HG02759 (cell line): ENCODE data around the gene ATP5F1D.

Experiments used
- ATAC-seq: cut with Tn5 transposase; IDR thresholded peaks from one replicate; pipeline ENCODE4 v1.9.1; 2021; ENCODE audit warnings: mild to moderate bottlenecking, moderate library complexity; ENCODE audit not compliant: unreplicated experiment

The ATP5F1D gene

DNA sequence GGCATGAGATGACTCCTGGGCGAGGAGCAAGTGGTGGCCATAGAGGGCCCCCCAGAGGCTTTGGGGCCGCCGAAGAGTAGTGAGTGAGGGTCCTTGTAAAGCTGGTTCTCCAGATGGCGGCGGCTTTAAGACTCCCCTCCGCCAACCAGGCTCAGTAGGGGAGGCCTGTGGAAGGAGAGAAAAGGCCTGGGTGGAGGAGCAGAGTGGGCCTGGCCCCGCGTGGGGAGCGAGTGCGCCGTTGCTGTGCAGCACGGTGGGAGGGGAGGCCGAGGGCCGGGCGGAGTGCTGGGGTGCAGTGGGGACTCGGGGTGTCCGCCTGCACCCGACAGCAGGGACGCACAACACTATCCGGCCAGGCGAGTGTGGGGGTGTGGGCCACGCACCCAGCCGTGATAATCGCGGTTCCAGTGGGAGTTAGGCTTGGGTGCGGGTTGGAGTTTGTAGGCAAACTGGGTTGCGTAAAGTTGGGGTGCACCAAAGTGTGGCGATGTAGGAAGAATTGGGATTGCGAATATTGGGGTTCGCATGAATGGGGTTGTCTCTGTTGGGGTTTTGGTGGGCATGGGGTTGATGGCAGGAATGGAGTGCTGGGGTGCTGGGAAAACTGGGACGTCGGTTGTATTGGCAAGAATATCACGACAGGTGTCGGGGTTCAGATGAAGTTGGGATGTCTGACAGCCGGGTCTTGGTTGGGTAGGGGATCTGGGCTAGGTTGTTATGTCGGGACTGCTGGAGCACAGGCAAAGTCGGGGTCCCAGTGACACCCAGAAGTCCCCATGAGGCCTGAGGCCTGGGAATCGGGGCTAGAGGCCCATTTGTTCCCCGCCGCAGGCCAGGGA lies 26.9 kb downstream of the ATP5F1D start:
- ATAC-seq = no peak

DNA sequence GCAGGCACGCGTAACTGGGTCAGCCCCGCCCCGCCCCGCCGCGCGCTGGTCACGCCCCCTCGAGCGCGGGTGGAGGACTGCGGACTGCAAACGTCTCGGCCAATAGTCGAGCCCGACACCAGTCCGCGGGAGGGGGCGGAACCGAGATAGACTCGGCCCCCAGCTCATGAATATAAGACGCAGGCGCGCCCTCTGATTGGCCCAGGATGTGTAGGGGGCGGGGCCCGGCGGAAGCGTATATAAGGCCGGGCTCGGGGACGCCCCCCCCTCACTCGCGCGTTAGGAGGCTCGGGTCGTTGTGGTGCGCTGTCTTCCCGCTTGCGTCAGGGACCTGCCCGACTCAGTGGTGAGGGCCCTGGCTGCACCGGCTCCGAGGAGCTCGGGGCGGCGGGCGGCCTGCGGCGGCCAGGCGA lies 27.5 kb downstream of the ATP5F1D start, which contains the start of gene CIRBP:
Gene CIRBP (plus strand): TSS at position 268 of the 413 bp plus-strand sequence. CDS start 1,602 bp downstream, outside the sequence.
- peak; percentile 54 for ATAC-seq

GRCh38 chr19:1269478-1270212 lies 28.1 kb downstream of the ATP5F1D start:
- peak; percentile 37 for ATAC-seq

DNA sequence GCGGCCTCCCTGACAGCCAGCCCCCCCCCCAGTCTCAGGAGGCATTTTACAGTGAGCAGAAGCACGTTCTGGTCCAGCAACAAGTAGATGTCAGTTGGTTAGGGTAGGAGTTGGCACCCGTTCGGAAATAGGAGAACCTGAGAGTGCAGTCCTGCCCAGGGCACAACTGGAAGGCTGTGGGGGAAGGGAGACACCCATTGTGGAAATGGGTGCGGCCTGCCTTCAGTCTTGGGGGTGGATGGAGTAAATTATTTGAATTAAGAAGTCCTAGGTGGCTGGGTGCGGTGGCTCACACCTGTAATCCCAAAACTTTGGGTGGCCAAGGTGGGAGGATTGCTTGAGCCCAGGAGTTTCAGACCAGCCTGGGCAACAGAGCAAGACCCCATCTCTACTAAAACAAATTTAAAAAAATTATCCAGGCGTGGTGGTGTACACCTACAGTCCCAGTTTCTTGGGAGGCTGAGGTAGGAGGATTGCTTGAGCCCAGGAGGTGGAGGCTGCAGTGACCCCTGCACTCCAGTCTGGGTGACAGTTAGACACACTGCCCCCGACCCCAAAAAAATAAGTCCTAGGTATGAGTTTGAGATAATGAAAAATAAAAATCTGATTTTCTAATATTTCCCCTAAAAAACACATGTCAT lies 28.8 kb downstream of the ATP5F1D start:
- ATAC-seq = no peak

DNA sequence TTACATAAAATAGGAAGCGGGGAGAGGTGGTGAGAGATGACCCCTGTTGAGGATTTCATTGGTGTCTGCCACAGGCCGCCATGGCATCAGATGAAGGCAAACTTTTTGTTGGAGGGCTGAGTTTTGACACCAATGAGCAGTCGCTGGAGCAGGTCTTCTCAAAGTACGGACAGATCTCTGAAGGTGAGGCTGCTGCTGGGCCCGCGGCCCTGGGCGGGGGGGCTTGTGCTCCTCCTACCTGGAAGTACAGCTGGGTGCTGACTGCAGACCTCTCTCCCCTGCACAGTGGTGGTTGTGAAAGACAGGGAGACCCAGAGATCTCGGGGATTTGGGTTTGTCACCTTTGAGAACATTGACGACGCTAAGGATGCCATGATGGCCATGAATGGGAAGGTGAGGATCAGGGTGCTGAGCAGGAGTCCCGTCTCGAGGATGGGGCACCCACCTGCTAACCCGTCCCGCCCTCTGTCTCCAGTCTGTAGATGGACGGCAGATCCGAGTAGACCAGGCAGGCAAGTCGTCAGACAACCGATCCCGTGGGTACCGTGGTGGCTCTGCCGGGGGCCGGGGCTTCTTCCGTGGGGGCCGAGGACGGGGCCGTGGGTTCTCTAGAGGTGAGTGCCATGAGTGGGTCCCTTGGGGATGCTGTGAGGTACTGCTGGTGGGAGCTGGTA lies 29.4 kb downstream of the ATP5F1D start:
- ATAC-seq = no peak

DNA sequence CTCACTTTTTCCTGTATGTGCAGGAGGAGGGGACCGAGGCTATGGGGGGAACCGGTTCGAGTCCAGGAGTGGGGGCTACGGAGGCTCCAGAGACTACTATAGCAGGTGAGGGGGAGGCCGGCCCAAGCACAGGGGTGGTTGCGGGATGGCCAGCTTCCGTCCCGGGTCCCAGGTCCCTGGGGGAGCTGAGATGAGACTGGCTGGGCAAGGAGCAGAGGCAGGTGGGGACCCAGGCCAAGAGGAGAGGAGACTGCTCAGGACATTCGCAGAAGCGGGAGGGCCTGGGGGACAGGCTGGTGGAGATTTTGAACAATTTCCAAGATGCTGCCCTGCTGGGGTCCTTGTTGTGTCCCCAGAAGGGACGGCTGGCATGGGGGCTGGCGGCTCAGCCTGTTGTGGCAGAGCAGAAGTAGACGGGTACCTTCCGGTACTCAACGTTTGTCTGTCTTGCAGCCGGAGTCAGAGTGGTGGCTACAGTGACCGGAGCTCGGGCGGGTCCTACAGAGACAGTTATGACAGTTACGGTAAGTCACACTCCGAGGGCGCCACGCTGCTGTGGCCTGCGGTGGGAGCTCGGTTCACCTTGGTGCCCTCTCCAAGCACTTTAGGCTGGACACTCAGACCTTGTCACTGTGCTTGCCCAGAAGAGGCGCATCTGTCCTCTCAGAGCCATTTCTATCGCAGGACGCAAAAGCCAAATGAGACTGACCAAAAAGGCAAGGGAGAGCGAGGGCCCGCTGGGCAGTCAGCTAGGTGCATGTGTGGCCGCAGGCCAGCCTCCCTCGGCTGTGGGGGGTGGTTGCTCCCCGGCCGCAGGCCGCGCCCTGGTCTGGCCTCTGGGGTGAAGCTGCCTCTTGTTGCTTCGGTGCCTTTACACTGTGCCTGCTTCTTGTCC lies 30.2 kb downstream of the ATP5F1D start:
- no peak for ATAC-seq

DNA sequence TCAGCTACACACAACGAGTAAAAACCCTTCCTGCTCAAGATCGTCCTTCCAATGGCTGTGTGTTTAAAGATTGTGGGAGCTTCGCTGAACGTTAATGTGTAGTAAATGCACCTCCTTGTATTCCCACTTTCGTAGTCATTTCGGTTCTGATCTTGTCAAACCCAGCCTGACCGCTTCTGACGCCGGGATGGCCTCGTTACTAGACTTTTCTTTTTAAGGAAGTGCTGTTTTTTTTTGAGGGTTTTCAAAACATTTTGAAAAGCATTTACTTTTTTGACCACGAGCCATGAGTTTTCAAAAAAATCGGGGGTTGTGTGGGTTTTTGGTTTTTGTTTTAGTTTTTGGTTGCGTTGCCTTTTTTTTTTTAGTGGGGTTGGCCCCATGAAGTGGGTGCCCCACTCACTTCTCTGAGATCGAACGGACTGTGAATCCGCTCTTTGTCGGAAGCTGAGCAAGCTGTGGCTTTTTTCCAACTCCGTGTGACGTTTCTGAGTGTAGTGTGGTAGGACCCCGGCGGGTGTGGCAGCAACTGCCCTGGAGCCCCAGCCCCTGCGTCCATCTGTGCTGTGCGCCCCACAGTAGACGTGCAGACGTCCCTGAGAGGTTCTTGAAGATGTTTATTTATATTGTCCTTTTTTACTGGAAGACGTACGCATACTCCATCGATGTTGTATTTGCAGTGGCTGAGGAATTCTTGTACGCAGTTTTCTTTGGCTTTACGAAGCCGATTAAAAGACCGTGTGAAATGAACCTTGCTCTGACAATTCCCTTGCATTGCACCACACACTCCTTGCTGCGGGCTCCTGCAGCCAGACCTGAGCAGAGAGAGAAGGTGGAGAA lies 31.1 kb downstream of the ATP5F1D start:
- no peak for ATAC-seq

GRCh38 chr19:1273263-1274041 lies 31.9 kb downstream of the ATP5F1D start:
- ATAC-seq = no peak

- ATAC-seq = no peak
These were observed 32.7 kb downstream of the ATP5F1D start for GRCh38 chr19:1274081-1274851.

GRCh38 chr19:1274852-1275259 lies 33.3 kb downstream of the ATP5F1D start:
- ATAC-seq = no peak

DNA sequence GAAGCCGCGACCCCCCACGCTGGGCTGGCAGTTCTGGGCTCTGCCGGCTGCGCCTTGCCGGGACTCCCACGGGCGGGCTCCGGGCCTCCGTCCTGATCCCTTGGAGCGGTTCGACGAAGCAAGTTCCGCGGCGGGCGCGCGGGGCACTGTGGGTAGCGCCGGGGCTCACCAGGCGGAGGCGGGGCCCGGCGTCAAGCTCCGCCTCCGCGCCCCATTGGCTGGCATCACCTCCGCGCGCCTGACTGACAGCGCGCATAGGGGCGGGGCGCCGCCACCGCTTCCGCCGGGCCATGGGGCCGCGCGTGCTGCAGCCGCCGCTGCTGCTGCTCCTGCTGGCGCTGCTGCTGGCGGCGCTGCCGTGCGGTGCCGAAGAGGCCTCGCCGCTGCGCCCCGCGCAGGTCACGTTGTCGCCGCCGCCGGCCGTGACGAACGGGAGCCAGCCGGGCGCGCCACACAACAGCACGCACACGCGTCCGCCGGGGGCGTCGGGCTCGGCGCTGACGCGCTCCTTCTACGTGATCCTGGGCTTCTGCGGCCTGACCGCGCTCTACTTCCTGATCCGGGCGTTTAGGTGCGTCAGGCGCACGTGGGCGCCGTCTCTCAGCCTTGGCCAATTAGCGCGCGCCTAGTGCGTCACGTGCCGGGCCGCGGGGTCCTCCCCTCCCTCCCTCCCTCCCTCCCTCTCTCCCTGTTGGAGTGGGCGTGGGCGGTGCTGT lies 33.9 kb downstream of the ATP5F1D start, which contains the start of gene FAM174C:
Gene FAM174C (plus strand): TSS at position 271 of the 716 bp plus-strand sequence. CDS start 20 bp downstream, at position 291.
- peak; percentile 78 for ATAC-seq

- ATAC-seq = no peak
These were observed 34.6 kb downstream of the ATP5F1D start for GRCh38 chr19:1275976-1276627.

GRCh38 chr19:1276628-1277022 lies 35.1 kb downstream of the ATP5F1D start:
- no peak for ATAC-seq

DNA sequence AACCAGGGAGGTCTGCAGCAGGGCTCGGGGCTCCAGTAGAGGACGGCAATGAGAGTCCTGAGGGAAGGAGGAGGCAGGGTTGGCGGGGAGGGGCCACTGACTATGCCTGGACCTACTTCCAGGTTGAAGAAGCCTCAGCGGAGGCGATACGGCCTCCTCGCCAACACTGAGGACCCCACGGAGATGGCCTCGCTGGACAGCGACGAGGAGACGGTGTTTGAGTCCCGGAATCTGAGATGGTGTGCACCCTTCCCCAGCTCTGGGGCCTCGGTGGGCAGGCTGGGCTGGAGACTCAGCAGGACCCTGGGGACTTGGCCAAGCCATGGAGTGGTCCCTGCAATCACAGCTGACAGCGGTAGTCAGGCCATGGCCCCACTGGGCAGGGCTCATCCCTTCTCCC lies 35.5 kb downstream of the ATP5F1D start:
- ATAC-seq = no peak

DNA sequence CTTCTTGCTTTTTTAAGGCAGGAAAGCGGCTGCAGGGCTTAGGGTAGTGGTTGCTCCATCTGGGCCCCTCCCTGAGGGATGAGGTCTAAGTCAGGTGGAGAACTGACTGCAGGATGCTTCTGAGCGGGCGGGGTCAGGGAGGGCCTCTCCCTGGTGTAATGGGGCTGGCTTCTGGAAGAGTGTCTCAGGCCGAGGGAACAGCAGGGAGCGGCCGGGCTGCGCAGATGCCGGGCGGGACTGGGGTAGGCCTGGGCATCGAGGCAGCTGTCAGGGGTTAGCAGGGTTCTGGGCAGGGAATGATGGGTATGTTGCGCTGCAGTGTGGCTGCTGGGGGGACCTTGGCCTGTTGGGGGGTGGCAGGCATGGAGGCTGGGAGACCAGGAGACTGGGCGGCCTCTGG lies 36.5 kb downstream of the ATP5F1D start:
- no peak for ATAC-seq
